ENCODE data around the gene PHC2.

PHC2 gene

DNA sequence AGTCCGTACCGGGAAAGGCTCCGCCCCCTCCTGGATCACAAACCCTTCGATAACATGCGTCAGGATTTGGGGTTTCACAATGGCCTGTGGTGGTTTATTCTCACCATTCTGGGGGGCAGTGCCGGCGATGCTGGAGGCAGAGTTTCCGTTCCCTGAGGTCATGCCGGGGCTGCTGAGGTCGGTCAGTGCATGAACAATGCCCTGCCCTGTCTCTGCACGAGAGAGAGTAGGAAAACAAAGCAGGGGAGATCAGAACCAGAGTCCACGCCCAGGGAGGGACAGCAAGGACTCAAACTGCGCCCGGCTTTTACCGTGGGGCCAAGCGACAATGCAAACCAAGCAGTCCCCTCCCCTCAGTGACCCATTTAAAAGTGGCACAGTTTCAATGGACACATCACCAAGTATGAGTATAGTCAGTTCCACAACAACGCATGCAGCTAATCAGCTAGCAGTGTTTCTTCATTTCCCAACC is 96.8 kb downstream of the PHC2 start:
- H2AFZ ChIP-seq = no peak overlapping the region
- peaks cover 5% of the 10 kb centered on the region for H3K4me1 ChIP-seq
- H3K9ac ChIP-seq = no peak overlapping the region

DNA sequence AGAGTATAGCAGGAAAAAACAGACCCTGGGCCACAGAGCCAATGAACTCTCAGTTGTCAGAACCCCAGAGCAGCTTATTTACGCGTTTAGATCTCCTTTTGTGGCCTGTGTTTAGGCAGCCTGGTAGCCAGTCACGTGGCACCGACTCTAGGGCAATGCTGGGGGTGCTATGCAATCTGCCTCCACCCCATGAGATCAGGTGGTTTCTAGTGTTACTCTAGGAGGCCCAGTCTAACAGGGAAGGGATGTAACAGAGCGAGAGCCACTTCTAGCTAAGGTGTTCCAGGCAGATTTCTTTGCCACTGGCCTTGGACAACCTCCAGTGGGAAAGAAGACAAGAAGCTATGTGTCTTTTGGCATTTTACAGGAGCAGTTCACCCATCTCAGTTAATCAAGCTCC is 98.0 kb downstream of the PHC2 start:
- Histone ChIP-seq H3K36me3 (ENCODE audit: control insufficient read depth, insufficient read depth, low read length) (no peaks in the 10 kb centered on the region), H3K9ac (no peak overlapping the region)

More for the DNA sequence above, 96.8 kb downstream of the PHC2 start:
- Histone ChIP-seq H3K79me2 (peaks cover 14% of the 10 kb centered on the region), H3K4me3 (ENCODE audit: low read depth, low read length) (no peak overlapping the region), H3K27ac (peak overlapping the region; percentile 47), H3K4me2 (ENCODE audit: low read length) (no peak overlapping the region), H3K27me3 (ENCODE audit: control insufficient read depth, insufficient read depth, low read length) (no peaks in the 10 kb centered on the region), H3K9me3 (ENCODE audit: control insufficient read depth, low read length) (no peaks in the 10 kb centered on the region), H3K36me3 (ENCODE audit: control insufficient read depth, insufficient read depth, low read length) (no peaks in the 10 kb centered on the region)
- TF ChIP-seq CTCF (IDR thresholded peaks at IDR 0.05) = no peak

GRCh38 chr1:33332357-33332789 is 98.5 kb downstream of the PHC2 start:
- H3K36me3 ChIP-seq (ENCODE audit: control insufficient read depth, insufficient read depth, low read length) = no peaks in the 10 kb centered on the region
- H3K9ac ChIP-seq = no peak overlapping the region
- no peaks in the 10 kb centered on the region for H3K9me3 ChIP-seq (ENCODE audit: control insufficient read depth, low read length)
- H2AFZ ChIP-seq = no peak overlapping the region
- H3K4me1 ChIP-seq = peaks cover 8% of the 10 kb centered on the region
- no peak overlapping the region for H3K4me2 ChIP-seq (ENCODE audit: low read length)
- H3K27ac ChIP-seq = no peak overlapping the region
- peaks cover 5% of the 10 kb centered on the region for H3K79me2 ChIP-seq
- H3K4me3 ChIP-seq (ENCODE audit: low read depth, low read length) = no peak overlapping the region
- no peaks in the 10 kb centered on the region for H3K27me3 ChIP-seq (ENCODE audit: control insufficient read depth, insufficient read depth, low read length)
- TF ChIP-seq CTCF (IDR thresholded peaks at IDR 0.05) = no peak

More for the DNA sequence above, 98.0 kb downstream of the PHC2 start:
- Histone ChIP-seq H3K4me2 (ENCODE audit: low read length) (no peak overlapping the region), H2AFZ (no peak overlapping the region), H3K79me2 (peaks cover 8% of the 10 kb centered on the region), H3K4me1 (peaks cover 5% of the 10 kb centered on the region), H3K27me3 (ENCODE audit: control insufficient read depth, insufficient read depth, low read length) (no peaks in the 10 kb centered on the region), H3K27ac (peak overlapping the region; percentile 19), H3K4me3 (ENCODE audit: low read depth, low read length) (no peak overlapping the region), H3K9me3 (ENCODE audit: control insufficient read depth, low read length) (no peaks in the 10 kb centered on the region)
- TF ChIP-seq CTCF (IDR thresholded peaks at IDR 0.05) = no peak

DNA sequence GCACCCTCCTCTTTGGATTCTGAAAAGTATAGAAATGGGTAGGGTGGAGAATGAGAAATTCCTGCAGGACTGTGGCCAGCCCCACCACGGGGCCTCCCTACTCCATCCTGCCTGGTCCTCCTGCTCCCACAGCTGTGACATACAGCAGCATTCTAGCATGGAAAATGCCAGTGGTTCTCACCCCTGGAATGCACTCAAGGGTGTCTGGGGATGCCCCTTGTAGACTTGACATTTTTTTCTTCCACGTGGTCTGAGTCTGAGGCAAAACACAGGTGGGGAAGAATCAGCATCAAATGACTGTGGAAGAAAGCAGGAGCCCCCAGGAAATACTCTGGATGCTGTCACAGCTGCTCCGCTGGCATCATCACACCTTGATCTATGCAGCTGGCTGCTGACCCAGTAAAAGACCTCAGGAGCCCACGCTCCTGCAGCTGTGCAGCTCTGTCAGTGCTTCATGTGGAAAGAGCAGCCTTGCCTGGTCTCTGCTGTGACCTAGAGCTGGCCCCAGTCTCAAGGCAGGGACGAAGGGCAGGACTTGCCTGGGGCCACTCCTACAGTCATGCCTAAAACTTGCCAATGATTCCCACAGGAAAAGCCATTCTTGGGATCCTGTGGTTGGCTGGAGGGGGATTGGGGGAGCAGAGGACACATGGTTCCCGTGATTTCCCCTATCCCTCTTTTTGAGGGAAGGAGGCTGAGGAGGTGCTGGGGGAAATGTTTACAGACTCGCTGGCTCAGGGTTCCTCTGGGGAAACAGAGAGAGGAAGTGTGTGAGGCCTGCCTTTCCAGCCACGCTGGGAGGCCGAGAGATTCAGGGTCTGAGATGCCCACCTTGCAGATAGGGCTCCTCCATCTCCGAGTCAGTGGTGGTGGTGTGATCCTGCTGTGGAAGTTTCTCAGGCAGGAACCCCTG is 99.2 kb downstream of the PHC2 start:
- Histone ChIP-seq H3K27me3 (ENCODE audit: control insufficient read depth, insufficient read depth, low read length) (no peaks in the 10 kb centered on the region), H3K27ac (no peak overlapping the region), H3K9ac (no peak overlapping the region), H3K4me1 (peaks cover 8% of the 10 kb centered on the region), H3K79me2 (peaks cover 2% of the 10 kb centered on the region), H3K4me3 (ENCODE audit: low read depth, low read length) (no peak overlapping the region), H3K9me3 (ENCODE audit: control insufficient read depth, low read length) (no peaks in the 10 kb centered on the region), H2AFZ (no peak overlapping the region), H3K36me3 (ENCODE audit: control insufficient read depth, insufficient read depth, low read length) (no peaks in the 10 kb centered on the region), H3K4me2 (ENCODE audit: low read length) (no peak overlapping the region)
- no peak for TF ChIP-seq CTCF (IDR thresholded peaks at IDR 0.05)

Measured in parathyroid adenoma (tissue), 2 donors.